Stomach (tissue), 4 donors: ENCODE results near the gene MYOC.

Experiments
- POLR2A ChIP-seq, 4 donors: fragments of 450-650 bp; IDR thresholded peaks; one replicate each; pipeline ENCODE4 v1.6.1; 2016; ENCODE audit warnings: antibody characterized with exemption in 4 of 4, control low read depth in 2 of 4, mild to moderate bottlenecking in 1 of 4, moderate library complexity in 1 of 4
- POLR2AphosphoS5 ChIP-seq, 3 donors: sonication (generic); formaldehyde crosslinking; IDR thresholded peaks; one replicate each; pipeline ENCODE4 v1.6.1; 2016; ENCODE audit warnings: antibody characterized with exemption in 3 of 3
- TF ChIP-seq, protein P1 (sequence below), 7 experiments: fragments of 450-650 bp in 4 of 7; fragments of 200-600 bp in 3 of 7; sonication (generic) in 3 of 7; IDR thresholded peaks; one replicate each; pipeline ENCODE4 v1.5.1; 2016 to 2019; ENCODE audit warnings: antibody characterized with exemption in 7 of 7, control low read depth in 2 of 7, mild to moderate bottlenecking in 1 of 7

DNA sequence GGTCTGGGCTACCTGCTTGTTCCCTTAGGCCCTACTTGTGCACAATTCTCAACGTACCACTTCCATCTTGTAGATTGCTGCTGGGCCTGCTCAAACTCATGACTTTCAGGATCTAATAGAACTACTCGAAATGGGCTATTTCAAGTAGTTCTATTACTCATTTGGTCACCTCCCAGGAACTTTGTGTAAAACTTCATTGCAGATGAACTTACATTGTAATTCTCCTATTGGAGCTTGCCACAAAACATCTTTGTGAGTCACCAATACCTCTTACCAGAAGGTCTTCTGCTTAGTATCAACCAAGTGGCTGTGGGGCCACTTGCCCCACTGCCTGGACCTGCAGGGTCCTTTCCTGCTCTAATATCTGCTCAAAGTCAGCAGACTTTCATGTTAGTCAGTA lies 41.2 kb downstream of the MYOC start:
- TF ChIP-seq, protein P1, sequence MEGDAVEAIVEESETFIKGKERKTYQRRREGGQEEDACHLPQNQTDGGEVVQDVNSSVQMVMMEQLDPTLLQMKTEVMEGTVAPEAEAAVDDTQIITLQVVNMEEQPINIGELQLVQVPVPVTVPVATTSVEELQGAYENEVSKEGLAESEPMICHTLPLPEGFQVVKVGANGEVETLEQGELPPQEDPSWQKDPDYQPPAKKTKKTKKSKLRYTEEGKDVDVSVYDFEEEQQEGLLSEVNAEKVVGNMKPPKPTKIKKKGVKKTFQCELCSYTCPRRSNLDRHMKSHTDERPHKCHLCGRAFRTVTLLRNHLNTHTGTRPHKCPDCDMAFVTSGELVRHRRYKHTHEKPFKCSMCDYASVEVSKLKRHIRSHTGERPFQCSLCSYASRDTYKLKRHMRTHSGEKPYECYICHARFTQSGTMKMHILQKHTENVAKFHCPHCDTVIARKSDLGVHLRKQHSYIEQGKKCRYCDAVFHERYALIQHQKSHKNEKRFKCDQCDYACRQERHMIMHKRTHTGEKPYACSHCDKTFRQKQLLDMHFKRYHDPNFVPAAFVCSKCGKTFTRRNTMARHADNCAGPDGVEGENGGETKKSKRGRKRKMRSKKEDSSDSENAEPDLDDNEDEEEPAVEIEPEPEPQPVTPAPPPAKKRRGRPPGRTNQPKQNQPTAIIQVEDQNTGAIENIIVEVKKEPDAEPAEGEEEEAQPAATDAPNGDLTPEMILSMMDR (IDR thresholded peaks at IDR 0.05) = no peak
- TF ChIP-seq POLR2A (IDR thresholded peaks at IDR 0.05) = no peak
- TF ChIP-seq POLR2AphosphoS5 (IDR thresholded peaks at IDR 0.05) = no peak
